Aorta (tissue), 5 donors: Measurements from ENCODE around the gene PARP16. TPM values are rescaled to one million over a fixed set of nuclear protein-coding genes. Genes with fewer than 3 reads are reported as not detected.
"Not testable (repeated sequence)": the region's sequence is repeated elsewhere in the genome, so short reads cannot be mapped to it uniquely, and the experiment has no call there.

Experiments used
- ATAC-seq: fragments of 200-7000 bp; cut with Tn5 transposase; one replicate; pipeline ENCODE4 v1.9.1; 2022; ENCODE audit warnings: moderate library complexity; ENCODE audit not compliant: low FRiP score
- DNase-seq, 2 donors: peaks; one replicate each; pipeline ENCODE4 v3.0.0-alpha.2; 2020
- H3K27ac ChIP-seq, 2 donors: one replicate each; pipeline ENCODE4 v1.5.1; 2013; ENCODE audit warnings: low read length in 2 of 2, mild to moderate bottlenecking in 2 of 2, moderate library complexity in 2 of 2, control low read depth in 1 of 2, inconsistent platforms in 1 of 2, low read depth in 1 of 2
- H3K27me3 ChIP-seq, 2 donors: one replicate each; pipeline ENCODE4 v1.6.1; 2013; ENCODE audit warnings: control low read depth in 1 of 2, low read length in 1 of 2, mild to moderate bottlenecking in 1 of 2, moderate library complexity in 1 of 2; ENCODE audit not compliant: insufficient read depth in 2 of 2, control insufficient read depth in 1 of 2
- H3K36me3 ChIP-seq, 2 donors: one replicate each; pipeline ENCODE4 v1.6.1; 2013; ENCODE audit warnings: control low read depth in 1 of 2, low read length in 1 of 2, mild to moderate bottlenecking in 1 of 2; ENCODE audit not compliant: insufficient read depth in 2 of 2, control insufficient read depth in 1 of 2
- H3K4me1 ChIP-seq, 2 donors: one replicate each; pipeline ENCODE4 v1.6.1; 2013; ENCODE audit warnings: low read length in 2 of 2, control low read depth in 1 of 2, mild to moderate bottlenecking in 1 of 2, moderate library complexity in 1 of 2; ENCODE audit not compliant: insufficient read depth in 2 of 2, control insufficient read depth in 1 of 2
- H3K4me3 ChIP-seq, 2 donors: one replicate each; pipeline ENCODE4 v1.5.1; 2013; ENCODE audit warnings: low read length in 2 of 2, control low read depth in 1 of 2, mild to moderate bottlenecking in 1 of 2
- H3K9me3 ChIP-seq: one replicate; pipeline ENCODE4 v1.6.1; 2013; ENCODE audit warnings: mild to moderate bottlenecking, low read length; ENCODE audit not compliant: control insufficient read depth
- WGBS, 2 donors: extraction: QIAGEN DNeasy Blood & Tissue Kit; methylation state at CpG; one replicate each; pipeline ENCODE4 v1.1.7; 2013; 5-methylcytosine and 5-hydroxymethylcytosine counted together
- intact Hi-C, 2 donors: fragments of 100-400 bp; cut with DNase I; formaldehyde crosslinking; loops; one replicate each; pipeline versions ENCODE4 v1.14.2 to v1.15.0; 2022
- polyA plus RNA-seq, 2 donors: library from polyadenylated mRNA; stranded (reverse); fragments of 200-250 nt; gene quantifications; one replicate each; pipeline ENCODE4 v1.2.3, GENCODE V29; 2013
- total RNA-seq, 2 donors: library from RNA; stranded (reverse); fragmentation: NEBNext Ultra II Directional; extraction: Animal tissue kit (Norgen Biotek cat#: 25700); gene quantifications; one replicate each; pipeline ENCODE4 v1.2.1, GENCODE V29; 2021
- donor health status: healthy with polysubstance abuse.
- donor health status: Bipolar disorder and iron deficiency.
- donor health status: DM: no; HTN: no; CAD: no.
- donor health status: DM: no; HTN: no; CAD: no.
- donor health status: DM: yes; HTN: yes; CAD: no.

Gene PARP16
- total and polyA plus RNA-seq, 4 donors = 5.3 to 11.5 (median 6.3) TPM

- peak; percentile 59 to 76 for DNase-seq
- WGBS, 2 donors = 48 to 49% methylated on average over 15 of the region's 15 CpGs
- not testable (repeated sequence) for H3K27ac ChIP-seq, H3K4me3 ChIP-seq, H3K4me1 ChIP-seq, H3K9me3 ChIP-seq, H3K27me3 ChIP-seq, H3K36me3 ChIP-seq
- intact Hi-C loops = loop anchor here (5.0 to 10.0 kb wide), 2 partner anchors 236 to 239 kb away; no protein-coding TSS in a partner anchor
- ATAC-seq = peak; percentile 86
Observed at GRCh38 chr15:65270811-65271545, 15.7 kb downstream of the PARP16 start.

GRCh38 chr15:65268411-65268810 lies 18.3 kb downstream of the PARP16 start:
- intact Hi-C loops = loop anchor here in 1 of 2 donors (5.0 kb wide), 1 partner anchor 71 kb away; no protein-coding TSS in a partner anchor

GRCh38 chr15:65266469-65266868 lies 20.2 kb downstream of the PARP16 start:
- ATAC-seq = no peak
- whole genome bisulfite sequencing, 2 donors = 92 to 94% methylated on average over 5 of the region's 5 CpGs
- no peak for DNase-seq
- Histone ChIP-seq H3K27me3 (no peaks in the 10 kb centered on the region), H3K4me1 (no peaks in the 10 kb centered on the region), H3K4me3 (no peak overlapping the region), H3K36me3 (peaks cover 0 to 3% of the 10 kb centered on the region in 2 donors), H3K27ac (no peak overlapping the region), H3K9me3 (no peaks in the 10 kb centered on the region)
- intact Hi-C loops = loop anchor here in 1 of 2 donors (5.0 kb wide), 1 partner anchor 69 kb away; no protein-coding TSS in a partner anchor

More at GRCh38 chr15:65268411-65268810, 18.3 kb downstream of the PARP16 start:
- Histone ChIP-seq H3K4me1 (no peaks in the 10 kb centered on the region), H3K27me3 (no peaks in the 10 kb centered on the region), H3K27ac (no peak overlapping the region), H3K9me3 (no peaks in the 10 kb centered on the region), H3K36me3 (no peaks in the 10 kb centered on the region), H3K4me3 (no peak overlapping the region)
- WGBS, 2 donors = 97 to 98% methylated on average over 4 of the region's 4 CpGs
- DNase-seq (no peak), ATAC-seq (no peak)

DNA sequence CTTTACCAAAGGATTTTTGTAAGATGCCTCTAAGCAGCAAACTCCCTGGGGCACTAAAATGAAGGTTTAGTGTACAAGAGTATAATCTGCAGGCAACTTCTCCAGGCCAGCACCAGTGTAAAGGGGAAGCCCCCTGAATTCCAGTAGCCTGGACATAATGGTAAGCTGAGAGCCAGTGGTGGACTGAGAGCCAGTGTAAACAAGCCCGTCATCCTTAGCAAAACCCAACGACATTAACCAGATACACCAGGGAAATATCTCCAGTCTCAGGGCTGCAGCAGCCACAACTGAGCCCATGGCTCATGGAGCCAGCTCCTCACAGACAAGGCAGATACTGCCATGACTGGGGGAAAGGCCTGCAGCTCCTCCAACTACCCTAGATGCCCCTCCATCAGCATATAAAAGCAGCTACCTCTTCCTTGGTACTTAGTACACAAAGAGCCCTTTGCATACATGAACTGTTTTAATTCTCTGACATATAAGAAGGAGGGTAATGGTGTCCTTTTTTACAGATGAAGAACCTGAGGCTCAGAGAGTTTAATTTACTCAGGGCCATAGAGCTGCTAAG lies 21.7 kb downstream of the PARP16 start:
- intact Hi-C loops = loop anchor here in 1 of 2 donors (5.0 kb wide), 1 partner anchor 68 kb away; no protein-coding TSS in a partner anchor
- H3K27ac ChIP-seq = no peak overlapping the region

DNA sequence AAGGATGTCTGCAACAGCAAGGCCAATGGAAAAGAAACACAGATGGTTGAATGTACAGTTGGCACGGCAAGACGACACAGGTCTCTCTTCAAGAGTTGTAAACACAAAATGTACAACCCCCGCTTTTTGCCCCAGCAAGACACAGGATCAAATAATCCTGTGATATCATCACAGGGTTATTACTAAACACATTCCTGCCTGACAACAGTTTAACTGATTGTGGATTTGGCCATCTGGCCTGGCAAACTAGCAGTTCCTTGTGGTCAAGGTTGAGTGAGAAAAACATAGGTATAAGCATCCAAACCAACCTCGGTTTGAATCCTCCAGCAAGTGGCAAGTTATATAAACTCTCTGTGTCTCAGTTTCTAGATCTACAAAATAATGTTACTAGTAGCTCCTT lies 23.4 kb downstream of the PARP16 start:
- DNase-seq (no peak), ATAC-seq (no peak)
- intact Hi-C loops = no loop called here
- H3K27ac ChIP-seq = no peak overlapping the region
- no peaks in the 10 kb centered on the region for H3K27me3 ChIP-seq
- WGBS, 2 donors = 93 to 97% methylated on average over 4 of the region's 4 CpGs
- no peaks in the 10 kb centered on the region for H3K4me1 ChIP-seq
- peaks cover 3 to 11% of the 10 kb centered on the region in 2 donors for H3K36me3 ChIP-seq
- H3K9me3 ChIP-seq = no peaks in the 10 kb centered on the region
- no peak overlapping the region for H3K4me3 ChIP-seq

More for the DNA sequence above, 21.7 kb downstream of the PARP16 start:
- H3K36me3 ChIP-seq = peaks cover 0 to 5% of the 10 kb centered on the region in 2 donors
- no peaks in the 10 kb centered on the region for H3K4me1 ChIP-seq
- DNase-seq (no peak), ATAC-seq (no peak)
- H3K4me3 ChIP-seq = no peak overlapping the region
- no peaks in the 10 kb centered on the region for H3K9me3 ChIP-seq
- H3K27me3 ChIP-seq = no peaks in the 10 kb centered on the region
- WGBS, 2 donors = 3 to 9% methylated on average over 2 of the region's 2 CpGs

DNA sequence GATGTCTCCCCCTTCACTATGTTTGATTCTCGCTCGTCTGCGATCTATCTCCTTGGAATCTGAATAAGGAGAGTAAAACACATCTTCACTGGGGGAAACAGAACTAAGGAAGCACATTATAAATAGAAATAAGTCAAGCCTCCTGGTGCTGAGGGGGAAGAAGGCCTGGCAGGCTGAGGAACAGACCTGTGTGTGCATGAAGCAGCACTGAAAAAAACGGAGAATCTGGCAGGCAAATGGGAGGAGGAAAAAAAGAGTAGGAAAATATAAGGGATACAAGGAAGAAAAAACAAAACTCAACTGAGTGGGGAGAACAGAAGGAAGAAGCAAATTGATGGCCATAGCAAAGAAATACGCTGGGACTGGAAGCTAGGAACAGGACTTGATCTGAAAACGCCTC lies 25.7 kb downstream of the PARP16 start:
- peak in 1 of 2 donors; percentile 1 for DNase-seq
- H3K27me3 ChIP-seq = no peaks in the 10 kb centered on the region
- WGBS, 2 donors = 89% methylated on average over 6 of the region's 6 CpGs
- no peak for ATAC-seq
- no peak overlapping the region for H3K27ac ChIP-seq
- H3K4me3 ChIP-seq = no peak overlapping the region
- peaks cover 5 to 11% of the 10 kb centered on the region in 2 donors for H3K36me3 ChIP-seq
- intact Hi-C loops = no loop called here
- H3K4me1 ChIP-seq = no peaks in the 10 kb centered on the region
- no peaks in the 10 kb centered on the region for H3K9me3 ChIP-seq

DNA sequence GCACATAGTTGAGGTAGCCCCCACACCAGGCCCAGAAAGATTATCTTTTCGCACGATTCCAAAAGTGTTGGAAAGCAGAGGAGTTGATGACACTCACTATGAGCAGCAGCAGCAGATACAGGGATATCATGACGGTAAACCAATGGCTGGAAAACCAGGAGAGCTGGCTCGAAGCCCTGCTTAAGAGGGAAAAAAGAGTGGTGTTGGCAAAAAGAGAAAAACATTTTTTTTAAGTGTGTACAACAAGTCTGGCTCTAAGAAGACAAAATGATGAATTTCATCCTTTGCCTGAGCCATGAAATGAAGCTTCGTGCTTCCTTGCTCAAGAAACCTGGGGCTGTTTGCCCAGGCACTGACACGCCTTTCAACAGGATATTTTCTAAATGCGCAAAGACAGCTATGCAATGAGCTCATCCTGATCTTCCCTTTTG lies 27.3 kb downstream of the PARP16 start:
- H3K27ac ChIP-seq = no peak overlapping the region
- intact Hi-C loops = no loop called here
- no peaks in the 10 kb centered on the region for H3K27me3 ChIP-seq
- no peaks in the 10 kb centered on the region for H3K9me3 ChIP-seq
- H3K36me3 ChIP-seq = peaks cover 8 to 11% of the 10 kb centered on the region in 2 donors
- ATAC-seq (peak; percentile 80), DNase-seq (peak; percentile 28 to 51)
- WGBS, 2 donors = 85 to 88% methylated on average over 7 of the region's 7 CpGs
- H3K4me1 ChIP-seq = no peaks in the 10 kb centered on the region
- no peak overlapping the region for H3K4me3 ChIP-seq

DNA sequence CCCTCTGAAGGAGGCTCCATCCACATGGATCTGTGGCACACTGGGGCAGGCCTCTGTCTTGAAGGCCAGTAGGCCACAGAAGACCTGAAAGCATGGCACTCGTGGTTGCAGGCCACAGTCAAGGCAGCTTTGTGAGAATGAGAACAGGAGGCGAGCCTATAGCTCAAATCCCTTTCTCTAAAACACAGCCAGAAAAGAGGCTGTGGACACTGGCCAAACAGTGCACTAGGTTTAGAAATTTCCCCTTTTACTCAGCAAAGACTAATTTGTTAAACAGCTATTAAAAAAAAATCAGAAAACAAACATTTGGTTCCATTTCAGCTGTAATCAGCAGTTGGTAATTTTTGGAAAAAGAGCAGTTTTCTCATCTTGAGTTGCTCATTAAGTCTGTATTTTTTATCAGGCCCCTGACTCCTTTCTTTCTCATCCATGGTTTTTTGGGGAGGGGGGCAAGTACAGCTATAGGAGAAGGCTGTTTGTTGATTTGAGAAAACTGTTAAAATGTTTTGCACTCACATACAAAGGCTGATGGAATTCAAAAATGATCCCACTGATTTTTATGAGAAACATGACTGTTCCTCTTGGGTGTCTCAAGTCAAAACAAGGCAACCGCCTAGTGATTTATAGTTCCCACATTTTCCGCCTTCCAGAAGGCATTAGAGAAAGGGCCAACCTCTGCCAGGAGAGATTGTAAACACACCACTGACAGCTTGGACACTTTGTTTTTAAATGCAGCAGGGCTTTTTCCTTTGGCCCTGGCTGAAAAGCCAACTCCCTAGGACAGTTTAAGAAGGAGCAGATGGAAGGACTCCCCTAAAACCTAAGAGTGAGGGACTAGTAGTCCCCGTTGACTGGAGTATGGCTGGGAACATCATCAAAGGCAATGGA lies 28.1 kb downstream of the PARP16 start:
- H3K27ac ChIP-seq = no peak overlapping the region
- no peaks in the 10 kb centered on the region for H3K27me3 ChIP-seq
- peak in 1 of 2 donors; percentile 45 for DNase-seq
- H3K36me3 ChIP-seq = peaks cover 8 to 11% of the 10 kb centered on the region in 2 donors
- intact Hi-C loops = no loop called here
- 70 to 76% methylated on average over 5 of the region's 5 CpGs for WGBS, 2 donors
- H3K4me3 ChIP-seq = no peak overlapping the region
- ATAC-seq = peak; percentile 65
- no peaks in the 10 kb centered on the region for H3K9me3 ChIP-seq
- H3K4me1 ChIP-seq = no peaks in the 10 kb centered on the region
